ENCODE data around the gene EDC3.
"Not testable (repeated sequence)": the region's sequence is repeated elsewhere in the genome, so short reads cannot be mapped to it uniquely, and the experiment has no call there.

EDC3 gene

GRCh38 chr15:74695597-74696397 lies at the start of gene EDC3:
Gene EDC3, minus strand, starts transcription at chr15:74696024. Its CDS starts 20,900 bp downstream, at chr15:74675124.
- DNase-seq: peak; percentile 83 to 84

GRCh38 chr15:74742422-74742821 lies 46.6 kb upstream of the EDC3 start:
- no peak for DNase-seq

GRCh38 chr15:74738239-74738638 lies 42.4 kb upstream of the EDC3 start:
- not testable (repeated sequence) for DNase-seq

DNA sequence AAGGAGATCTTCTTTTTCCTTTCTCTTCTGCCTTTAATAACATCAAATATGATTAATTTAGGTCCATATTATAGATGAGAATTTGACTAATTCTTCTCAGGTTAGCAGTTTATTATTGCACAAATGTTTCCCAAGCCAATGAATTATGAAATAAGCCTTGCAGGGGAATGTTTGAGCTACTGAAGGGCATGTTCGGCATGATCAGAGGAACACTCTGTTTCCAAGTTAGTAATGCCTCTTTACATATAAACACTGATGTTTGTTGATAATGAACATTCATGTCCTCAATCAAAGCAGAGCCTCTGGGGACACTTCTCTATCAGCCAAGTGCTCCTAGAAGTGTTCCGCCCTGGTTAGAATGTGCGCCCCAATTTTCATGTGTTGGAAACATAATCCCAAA lies 39.5 kb upstream of the EDC3 start:
- no peak for DNase-seq

- no peak for DNase-seq
Observed at GRCh38 chr15:74733269-74733668, 37.4 kb upstream of the EDC3 start.

DNA sequence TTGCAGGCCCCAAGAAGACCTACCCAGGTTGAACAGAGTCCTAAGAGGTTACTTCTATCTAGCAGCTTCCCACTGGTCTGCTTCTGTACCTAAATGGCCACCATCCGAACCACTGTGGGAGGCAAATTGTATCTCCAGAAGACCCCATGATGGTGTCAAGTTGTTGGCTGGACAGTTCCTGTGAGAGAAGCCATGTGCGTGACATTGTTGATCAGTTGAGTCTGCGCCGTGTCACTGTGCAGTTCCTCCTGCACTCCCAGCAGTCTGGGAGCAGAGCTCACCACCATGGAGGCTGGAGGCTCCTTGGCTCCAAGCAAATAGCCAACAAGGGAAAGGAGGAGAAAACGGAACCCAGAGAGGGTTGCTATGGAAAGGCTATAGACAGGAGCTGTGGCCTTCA lies 37.0 kb upstream of the EDC3 start:
- no peak for DNase-seq

DNA sequence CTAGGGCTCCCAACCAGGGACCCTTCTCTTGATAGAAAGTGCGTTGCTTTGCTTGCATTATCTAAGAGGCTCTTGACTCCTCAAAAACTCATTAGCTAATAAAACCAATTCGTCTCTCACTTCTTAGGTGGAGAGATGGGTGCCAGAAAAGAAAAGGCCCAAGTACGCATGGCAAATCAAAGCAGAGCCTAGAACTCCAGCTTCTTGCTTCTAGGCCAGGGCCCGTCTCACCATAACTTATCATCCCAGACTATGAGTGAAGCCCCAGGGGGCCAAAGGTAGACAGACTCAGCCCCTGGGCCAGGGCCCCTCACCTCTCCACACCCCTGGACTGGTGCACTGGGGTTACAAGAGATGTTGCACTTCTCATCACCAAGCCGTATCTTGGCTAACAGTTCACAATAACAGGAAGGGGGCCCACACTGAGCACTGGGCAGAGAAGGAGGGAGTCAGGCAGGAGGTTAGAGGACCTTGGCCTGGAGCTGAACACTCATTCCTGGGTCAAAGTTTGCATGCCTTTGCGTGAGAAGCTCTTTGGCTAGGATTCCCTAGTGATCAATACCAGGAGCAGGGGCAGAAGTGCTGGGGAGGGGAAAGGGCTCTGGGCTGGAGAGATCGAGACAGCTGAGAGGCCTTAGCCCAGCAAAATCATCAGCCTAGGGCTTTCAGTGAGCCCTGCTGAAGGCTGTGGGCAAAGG lies 34.9 kb upstream of the EDC3 start:
- DNase-seq: no peak

DNA sequence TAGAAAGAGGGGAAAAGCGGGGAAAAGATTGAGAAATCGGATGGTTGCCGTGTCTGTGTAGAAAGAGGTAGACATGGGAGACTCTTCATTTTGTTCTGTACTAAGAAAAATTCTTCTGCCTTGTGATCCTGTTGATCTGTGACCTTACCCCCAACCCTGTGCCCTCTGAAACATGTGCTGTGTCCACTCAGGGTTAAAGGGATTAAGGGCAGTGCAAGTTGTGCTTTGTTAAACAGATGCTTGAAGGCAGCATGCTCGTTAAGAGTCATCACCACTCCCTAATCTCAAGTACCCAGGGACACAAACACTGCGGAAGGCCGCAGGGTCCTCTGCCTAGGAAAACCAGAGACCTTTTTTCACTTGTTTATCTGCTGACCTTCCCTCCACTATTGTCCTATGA lies 33.5 kb upstream of the EDC3 start:
- DNase-seq: not testable (repeated sequence)

DNA sequence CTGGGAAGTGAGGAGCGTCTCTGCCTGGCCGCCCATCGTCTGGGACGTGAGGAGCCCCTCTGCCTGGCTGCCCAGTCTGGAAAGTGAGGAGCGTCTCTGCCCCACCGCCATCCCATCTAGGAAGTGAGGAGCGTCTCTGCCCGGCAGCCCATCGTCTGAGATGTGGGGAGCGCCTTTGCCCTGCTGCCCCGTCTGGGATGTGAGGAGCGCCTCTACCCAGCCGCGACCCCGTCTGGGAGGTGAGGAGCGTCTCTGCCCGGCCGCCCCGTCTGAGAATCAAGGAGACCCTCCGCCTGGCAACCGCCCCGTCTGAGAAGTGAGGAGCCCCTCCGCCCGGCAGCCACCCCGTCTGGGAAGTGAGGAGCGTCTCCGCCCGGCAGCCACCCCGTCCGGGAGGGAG lies 32.9 kb upstream of the EDC3 start:
- DNase-seq: not testable (repeated sequence)

DNA sequence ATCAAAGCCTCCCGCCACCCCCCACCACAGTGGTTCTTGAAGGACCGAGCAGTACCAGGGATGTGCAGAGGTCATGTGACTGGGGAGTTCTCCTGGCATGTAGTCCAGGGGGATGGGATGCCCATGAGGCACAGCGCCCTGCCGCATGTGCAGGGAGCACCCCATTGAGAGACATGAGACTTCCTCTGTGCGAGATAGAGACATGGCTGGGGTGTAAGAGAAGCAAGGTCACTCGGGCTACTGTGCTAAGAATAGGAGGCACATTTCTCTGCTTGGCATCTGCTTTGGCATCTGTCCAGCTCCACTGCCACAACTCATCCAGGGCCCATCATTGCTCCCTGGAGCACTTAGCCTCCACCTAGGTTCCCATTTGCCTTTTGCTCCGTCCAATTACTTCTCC lies 31.9 kb upstream of the EDC3 start:
- DNase-seq: no peak

DNA sequence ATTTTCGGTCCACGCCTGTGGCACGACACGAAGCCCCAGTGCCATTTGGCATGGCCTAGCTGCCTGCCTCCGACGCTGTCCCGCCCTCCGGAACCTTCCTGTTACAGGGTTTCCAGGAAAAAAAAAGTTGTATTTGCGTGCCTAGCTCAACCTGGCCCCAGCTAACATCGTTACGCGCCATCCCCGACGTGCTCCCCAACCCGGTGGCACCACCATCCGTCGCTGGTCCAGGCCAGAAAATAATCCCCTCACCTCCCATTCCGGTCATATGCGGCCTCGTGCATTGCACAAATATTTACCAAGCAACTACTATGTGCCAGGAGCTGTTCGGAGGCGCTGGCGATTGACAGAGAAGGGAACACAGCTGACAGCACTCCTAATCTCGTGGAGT lies 30.9 kb upstream of the EDC3 start:
- DNase-seq: no peak

GRCh38 chr15:74725845-74726773 lies 30.3 kb upstream of the EDC3 start:
- peak; percentile 32 for DNase-seq

DNA sequence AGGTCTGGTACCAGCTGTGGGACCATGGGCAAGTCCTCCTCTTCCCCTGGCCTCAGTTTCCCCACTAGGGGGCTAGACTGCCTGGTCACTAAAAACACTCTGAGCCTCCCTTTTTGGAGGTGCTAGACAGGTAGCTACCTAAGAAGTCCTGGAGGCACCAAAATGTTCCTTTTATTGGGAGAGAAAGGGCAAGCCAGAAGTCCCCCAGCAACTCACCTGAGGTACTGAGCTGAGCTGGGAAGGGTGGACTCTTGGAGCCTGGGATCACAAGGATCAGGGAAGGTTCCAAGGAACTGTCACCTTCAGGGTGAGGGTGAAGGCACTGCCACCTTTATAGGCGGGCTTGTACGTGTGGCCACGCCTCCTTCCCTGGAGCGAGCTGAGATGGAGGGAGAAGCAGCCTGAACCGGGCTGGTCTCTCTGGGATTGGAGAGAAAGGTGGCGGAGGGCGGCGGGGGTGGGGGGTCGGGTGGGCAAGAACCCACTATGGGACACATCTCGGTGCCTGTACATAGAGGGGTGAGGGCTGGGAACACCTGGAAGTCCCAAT lies 29.5 kb upstream of the EDC3 start, which contains the start of gene CYP1A1:
TSS of gene CYP1A1 (minus strand) at position 304 of the 550 bp plus-strand sequence. CDS start 2,431 bp downstream, outside the sequence.
- DNase-seq: peak in 1 of 2 experiments; percentile 24

DNA sequence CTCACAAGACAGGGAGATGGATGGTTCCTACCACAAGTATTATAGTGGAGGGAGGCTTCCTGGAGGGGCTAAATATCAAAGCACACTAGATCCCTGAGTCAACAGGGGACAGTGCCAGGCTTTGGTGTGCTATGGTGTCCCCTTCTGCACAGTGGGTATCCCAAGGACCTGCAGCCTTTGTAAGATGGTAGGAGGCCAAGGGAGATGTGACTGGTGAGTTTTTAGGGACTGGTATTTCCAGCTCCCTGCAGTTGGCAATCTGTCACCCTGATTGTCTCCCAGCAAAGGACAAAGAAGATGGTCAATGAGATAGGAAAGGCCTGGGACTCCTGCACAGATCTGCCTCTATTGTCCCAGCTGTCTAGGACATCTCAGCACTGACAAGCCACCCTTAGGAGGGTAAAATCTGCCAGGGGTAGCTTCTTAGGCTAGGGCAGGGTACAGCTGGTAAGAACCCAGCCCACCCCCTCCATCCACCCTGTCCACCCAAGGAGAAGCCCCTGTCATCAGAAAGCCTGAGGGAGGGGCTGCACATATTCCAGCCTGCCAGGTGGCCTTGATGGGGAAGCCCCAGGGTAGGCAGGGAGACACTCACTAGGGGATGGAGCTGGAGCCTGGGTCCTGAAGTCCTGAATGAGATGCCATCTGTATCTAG lies 28.9 kb upstream of the EDC3 start:
- no peak for DNase-seq

DNA sequence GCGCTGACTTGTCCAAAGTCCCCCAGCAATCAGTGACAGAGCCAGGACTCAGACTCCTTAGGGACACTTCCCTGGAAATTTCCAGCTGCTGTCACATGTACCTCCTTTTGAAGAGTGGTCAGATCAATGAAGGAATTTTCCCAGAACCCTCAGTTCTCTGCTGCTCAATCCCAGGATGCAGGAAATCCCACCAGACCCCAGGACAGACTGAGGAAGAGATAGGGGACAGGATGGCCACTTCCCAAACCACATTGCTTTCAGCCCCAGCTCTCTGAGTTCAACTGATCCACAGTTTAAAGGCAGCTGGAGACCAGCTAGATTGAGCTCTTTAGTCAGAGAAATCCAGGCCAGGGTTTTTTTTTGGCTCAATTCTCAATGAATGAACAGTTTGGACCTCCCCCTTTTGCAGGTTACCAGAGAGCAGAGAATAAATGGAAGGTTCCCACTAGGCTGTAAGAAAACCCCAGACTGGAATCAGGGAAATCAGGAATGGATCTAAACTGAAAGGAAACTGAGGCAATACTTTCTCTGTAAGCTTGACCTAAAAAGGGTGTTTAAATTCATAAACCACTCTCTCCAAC lies 28.0 kb upstream of the EDC3 start:
- DNase-seq: no peak

GRCh38 chr15:74723187-74723586 lies 27.4 kb upstream of the EDC3 start:
- DNase-seq: no peak

- no peak for DNase-seq
Observed at GRCh38 chr15:74722591-74722990, 26.8 kb upstream of the EDC3 start.

DNA sequence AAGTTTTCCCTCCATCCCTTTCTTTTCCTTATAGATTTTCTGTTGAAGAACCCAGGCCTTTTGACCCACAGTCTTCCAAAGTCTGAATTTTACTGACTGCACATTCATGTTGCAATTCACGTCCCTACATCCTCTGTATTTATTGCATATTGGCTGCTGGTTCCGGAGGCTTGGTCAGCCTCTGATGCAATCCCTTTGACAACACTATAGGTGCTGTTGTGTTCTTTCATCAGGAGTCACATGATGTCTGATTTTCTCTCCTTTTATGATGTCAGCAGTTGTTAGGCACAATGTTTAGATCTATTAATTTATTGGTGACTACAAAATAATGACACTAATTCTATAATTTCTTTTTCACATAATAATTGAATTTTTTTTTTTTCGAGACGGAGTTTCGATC lies 20.8 kb upstream of the EDC3 start:
- DNase-seq: no peak

- DNase-seq: no peak
Observed at GRCh38 chr15:74712311-74712710, 16.5 kb upstream of the EDC3 start.

DNA sequence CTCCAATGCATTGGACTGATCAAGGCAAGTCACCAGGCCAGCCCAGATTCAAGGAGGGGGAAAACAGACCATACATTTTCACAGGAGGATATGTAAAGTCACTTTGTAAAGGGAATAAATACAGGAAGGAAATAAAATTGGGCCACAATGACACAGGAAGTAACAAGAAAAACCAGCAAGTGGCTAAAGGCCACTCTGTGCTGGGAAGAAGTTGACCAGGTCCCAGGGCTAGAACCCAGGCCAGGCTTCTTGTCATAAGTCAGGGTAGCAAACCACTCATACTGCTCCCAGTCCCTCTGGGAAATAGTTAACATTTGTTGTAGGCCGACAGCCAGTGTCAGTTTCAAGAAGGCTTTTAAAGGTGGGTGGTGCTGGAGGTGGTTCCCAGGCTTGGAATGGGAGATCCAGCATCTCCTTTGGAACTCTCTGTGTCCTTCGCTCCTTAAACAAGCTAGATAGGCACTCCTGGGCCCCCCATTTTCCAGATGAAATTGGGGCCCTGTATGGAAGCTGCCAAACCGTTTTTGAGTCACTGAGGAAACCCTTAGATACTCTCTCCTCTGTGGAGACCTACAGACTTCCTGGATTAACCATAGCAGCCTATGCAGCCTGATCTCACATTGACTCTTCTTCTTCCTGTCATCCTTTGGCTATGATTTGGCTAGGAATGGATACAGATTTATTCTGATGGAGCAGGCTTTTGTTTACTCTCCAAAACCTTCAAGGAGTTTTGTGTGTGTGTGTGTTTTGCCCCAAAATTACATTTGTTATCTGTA lies 14.7 kb upstream of the EDC3 start:
- no peak for DNase-seq

DNA sequence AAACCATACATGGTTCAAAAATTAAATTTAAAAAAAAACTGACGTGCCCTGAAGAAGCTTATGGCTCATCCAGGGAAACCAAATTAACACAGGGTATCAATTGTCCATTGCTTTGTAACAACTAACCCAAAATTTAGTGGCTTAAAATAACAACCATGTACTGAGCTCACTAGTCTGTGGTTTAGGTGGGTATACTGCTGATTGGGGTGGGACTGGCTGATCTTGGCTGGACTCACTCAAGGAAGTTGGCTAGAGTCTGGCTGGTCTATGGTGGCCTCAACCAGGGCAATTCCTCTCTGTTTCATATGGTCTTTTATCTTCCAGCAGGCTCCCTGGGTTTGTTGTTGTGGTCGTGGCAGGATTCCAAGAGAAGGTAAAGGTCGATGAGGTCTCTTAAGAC lies 14.1 kb upstream of the EDC3 start:
- DNase-seq: no peak

Measured in activated CD4-positive, alpha-beta T cell treated with anti-CD3 and anti-CD28 coated beads, Interleukin-2, amount 50 U/mL, for 4 hours (primary cell).